GF-D8 (cell line): ENCODE results near the gene ANKRD40CL.

Experiments
- DNase-seq: peaks from one replicate; lab custom pipeline; 2025; lab: John Stamatoyannopoulos, UW

Gene ANKRD40CL

DNA sequence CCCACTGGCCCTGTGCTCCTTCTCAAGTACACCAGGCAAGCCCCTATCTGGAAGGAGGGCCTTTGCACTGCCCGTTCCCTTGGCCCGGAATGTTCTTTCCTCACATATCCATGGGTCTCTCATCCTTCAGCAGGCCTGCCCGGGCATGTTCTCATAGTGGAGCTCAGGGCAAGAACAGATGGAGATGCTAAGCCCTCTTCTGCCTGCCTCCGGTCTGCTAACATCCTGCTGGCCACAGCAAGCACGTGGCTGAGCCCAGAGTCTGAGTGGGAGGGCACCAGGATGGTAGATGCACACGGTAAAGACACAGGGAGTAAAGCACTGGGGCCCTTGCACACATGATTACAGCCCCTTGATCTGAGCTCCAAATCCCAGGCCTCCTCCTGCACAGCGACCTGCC is 19.8 kb upstream of the ANKRD40CL start:
- no peak for DNase-seq

DNA sequence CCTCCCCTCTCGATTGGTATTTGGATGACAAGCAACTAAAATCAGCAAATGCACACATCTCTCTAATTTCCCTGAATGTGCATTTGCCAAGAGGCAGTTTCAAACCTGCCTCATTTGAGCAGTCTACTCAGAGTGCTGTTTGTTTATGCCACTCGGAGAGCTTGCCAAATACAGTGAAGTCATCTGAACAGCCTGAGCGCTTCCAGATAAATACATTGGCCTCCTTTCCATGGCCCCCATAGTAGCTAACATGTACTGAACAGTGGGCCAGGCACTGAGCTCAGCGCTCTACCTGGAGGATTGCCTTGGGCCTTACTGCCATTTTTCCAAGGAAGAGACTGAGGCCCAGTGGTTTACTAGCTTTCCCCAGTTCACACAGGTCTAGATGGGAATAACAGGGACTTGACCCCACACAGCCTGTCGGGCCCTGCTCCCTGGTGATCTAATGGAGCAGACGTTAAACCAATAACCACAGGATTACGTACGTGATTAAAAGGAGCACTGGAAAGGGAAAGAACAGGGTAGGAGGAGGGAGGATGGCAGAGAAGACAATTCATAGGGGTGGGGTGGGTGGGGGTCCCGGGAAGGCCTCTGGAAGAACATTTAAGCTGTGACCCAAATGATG is 18.7 kb upstream of the ANKRD40CL start:
- DNase-seq: no peak

DNA sequence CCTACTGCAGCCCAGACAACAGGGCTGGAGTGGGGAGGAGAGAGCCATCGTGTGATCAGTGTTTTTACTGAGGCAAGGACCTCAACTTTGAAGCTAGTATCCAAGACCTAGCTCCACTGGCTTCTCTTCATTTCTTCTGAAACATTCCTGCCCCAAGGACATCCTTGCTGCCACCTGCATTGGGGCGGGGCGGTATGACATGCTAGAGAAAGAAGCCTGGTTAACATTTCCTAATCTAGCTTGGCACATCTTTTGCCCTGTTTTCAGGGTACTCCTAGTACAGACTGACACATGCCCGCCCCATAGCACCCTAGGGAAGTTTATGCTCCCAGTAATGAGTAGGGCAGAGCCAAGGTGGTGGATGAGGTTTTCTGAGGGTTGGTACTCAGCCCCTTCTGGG is 17.8 kb upstream of the ANKRD40CL start:
- no peak for DNase-seq

DNA sequence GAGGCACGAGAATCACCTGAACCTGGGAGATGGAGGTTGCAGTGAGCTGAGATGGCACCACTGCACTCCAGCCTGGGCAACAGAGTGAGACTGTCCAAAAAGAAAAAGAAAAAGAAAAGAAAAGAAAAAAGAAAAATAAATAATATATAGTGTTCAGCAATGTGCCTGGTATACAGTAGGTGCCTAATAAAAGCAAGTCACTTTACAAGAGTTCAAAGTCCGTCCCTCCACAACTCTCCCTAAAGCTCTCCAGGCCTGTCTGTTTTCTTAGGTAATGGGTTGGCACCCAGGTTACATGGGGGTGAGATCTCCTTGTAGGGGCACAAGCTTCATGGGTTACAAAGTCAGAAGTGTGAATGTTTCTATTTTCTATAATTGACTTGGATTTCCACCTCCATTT is 16.6 kb upstream of the ANKRD40CL start:
- no peak for DNase-seq

DNA sequence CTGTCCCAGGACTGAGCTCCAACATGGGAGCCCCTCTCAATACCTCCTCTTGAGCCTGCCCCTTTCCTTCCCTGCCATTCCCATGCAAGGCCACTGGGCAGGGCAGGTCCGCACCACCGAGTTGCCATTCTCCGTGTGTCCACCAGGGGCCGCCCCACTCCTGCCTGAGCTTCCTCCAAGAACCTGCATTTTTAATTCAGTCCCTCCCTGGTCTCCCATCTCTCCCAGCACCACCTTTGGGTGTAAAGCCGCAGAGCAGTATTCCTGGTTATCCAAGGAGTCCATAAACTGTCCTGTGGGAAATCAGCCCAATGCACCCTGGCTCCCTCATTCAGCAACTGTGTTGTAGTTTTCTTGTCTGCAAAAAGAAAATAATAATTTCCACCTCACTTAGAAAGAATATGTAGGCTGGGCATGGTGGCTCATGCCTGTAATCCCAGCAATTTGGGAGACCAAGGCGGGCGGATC is 15.9 kb upstream of the ANKRD40CL start:
- peak; percentile 12 for DNase-seq

DNA sequence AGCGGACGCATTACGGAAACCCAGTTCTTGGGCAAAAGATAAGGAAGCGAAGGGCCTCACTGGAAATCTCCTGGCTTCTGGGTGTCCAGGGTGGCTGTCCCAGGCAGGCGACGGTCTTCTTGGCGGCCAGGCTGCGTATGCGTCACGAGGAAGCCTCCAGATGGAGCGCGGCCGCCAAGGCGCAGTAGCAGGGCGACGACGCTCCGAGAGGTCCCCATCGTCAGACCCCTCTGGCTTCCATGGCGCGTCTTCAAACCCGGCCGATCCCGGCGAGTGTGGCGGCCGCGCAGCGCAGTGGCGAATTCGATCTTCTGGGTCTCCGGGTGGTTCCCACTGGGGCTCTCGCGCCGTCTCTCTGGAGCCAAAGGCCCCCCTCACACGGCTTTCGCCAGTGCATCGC is 13.8 kb upstream of the ANKRD40CL start:
- DNase-seq: no peak

DNA sequence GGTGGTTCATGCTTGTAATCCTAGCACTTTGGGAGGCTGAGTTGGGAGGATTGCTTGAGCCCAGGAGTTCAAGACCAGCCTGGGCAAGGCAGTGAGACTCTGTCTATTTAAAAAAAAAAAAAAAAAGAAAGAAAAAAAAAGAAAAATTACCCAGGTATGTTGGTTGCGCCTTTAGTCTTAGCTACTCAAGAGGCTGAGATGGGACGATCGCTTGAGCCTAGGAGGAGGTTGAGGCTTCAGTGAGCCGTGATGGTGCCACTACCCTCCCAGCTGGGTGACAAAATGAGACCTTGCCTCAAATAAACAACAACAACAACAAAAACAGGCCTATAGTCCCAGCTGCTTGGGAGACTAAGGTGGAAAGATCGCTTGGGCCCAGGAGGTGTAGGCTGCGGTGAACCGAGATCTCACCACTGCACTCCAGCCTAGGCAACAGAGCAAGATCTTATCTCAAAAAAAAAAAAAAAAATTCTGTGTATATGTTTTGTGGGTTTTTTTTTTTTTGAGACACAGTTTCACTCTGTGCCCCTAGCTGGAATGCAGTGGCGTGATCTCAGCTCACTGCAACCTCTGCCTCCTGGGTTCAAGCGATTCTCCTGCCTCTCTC is 12.5 kb upstream of the ANKRD40CL start:
- DNase-seq: no peak

DNA sequence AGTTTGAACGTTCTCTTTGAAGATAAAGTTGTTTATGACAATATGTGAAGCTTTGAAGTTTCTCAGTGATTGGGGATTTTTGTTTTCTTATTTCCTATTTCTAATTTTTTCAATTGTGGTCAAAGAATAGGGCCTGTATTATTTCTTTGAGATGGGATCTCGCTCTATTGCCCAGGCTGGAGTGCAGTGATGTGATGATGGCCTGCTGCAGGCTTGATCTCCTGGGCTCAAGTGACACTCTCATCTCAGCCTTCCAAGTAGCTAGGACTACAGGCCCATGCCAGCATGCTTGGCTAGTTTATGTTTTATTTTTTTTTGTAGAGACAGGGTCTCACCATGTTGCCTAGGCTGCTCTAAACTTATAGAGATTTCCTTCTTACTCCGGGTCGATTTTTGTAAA is 11.7 kb upstream of the ANKRD40CL start:
- no peak for DNase-seq

DNA sequence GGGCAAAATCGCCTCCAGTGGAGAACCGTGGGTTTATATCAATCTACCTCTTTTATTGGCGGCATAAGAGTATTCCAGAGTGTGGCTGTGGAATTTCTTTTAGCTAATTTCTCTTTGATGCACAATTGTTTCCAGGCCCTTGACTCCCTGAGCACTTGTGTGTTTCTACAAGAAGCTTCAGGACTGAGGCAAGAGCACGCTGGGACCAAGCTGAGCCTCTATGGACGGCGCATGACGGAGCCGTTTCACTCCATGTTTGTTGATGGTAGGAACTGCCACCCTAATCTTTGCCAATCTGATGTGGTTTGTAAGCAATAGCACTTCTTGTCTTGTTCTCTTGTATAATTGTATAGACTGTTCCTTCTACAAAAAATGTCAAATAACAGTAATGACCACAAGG is 11.2 kb upstream of the ANKRD40CL start:
- no peak for DNase-seq

DNA sequence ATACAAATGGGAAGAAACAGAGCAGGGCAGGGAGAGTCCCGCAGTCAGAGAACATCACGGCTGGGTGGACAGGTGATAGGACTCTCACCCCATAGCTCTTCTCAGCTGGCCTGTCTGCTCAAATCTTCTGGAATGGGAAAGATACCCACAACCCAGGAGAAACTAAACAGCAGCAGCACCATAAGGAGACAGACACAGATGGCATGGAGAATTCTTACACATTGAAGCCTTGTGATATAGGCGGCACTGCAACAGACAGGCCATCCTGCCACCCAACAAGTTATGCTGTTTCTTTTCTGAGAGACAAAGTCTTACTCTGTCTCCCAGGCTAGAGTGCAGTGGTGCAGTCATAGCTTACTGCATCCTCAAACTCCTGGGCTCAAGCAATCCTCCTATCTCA is 8.6 kb upstream of the ANKRD40CL start:
- DNase-seq: no peak

DNA sequence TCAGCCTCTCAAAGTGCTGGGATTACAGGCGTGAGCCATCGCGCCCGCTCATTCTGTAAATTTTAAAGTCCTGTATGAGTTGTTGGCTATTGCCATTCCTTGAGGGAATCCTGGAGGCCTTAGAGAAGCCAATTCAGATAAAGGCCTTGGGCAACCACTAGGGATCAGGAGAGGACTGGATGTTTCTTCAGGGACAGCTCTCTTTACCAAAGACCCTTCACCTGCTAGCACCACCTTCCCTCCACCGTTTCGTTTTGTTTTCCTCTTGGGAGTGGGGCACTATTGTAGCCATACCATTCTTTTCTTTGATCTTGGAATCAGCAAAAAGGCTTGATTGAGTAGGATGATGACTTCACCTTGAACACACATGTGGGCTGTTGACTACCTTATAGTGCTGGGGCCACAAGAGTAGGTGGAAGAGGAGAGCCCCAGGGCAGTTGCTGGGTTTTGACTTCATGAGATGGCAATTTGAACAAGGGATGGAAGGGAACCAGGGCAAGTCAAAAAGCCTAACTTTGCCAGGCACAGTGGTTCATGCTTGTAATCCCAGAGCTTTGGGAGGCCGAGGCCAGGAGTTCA is 7.0 kb upstream of the ANKRD40CL start:
- DNase-seq: no peak

DNA sequence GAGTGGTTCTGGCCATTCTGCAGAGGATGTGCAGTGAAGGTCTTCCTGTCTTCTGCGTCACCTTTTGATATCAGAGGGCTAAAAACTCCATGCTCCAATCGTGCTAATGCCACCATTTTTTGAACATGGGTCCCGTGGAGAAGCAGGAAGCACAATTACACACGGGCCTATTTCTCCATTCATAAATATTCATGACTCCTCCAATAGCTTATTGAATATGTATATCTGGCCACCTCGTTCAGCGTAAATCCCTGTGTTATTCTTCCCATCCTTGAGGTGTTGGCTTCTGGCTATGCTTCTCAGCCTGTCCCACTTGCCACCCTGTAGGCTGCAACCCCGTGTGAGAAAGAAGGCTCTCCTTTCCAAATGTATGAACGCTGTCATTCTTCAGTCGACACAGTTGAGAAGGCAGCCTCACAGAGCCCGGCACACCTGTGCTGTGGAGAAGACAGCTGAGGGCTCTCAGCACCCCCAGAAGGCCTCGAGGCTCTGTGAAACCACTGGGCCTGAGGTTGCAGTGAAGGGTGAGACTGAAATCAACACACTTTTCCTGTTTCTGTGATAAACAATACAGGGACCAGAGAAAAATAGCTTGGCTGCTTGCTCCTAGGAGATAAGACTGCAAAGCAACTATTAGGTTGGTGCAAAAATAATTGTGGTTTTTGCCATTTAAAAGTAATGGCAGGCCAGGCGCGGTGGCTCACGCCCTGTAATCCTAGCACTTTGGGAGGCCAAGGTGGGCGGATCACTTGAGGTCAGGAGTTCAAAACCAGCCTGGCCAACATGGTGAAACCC is 4.9 kb upstream of the ANKRD40CL start:
- no peak for DNase-seq

DNA sequence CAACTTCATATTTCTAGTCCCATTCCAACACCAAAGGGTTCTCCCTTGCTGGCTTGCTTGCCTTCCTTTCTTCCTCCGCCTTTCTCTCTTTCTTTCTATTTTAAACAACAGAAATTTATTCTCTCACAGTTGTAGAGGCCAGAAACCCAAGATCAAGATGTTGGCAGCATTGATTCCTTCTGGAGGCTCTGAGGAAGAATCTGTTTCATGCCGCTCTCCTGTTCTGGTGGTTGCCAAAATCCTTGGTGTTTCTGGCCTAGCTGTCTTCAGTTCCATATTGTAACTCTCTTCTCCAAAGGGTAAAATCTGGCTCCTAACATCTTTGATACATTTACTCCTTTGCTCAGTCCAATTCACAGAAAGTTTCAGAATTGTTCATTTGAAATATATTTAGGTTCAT is 3.0 kb upstream of the ANKRD40CL start:
- no peak for DNase-seq

DNA sequence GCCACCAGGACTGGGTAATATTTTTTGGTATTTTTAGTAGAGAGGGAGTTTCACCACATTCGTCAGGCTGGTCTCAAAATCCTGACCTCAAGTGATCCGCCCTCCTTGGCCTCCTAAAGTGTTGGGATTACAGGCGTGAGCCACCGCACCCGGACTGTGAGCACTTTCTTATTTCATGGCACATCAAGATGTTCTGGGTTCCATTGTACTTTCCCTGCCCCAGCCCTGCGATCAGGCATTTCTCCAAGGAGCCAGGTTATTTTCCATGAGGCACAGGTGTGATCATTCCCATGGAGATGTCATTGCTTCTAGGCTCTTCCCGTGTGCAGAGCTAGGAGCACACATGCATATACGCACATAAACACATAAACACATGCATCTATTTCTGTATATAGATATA is 2.6 kb upstream of the ANKRD40CL start:
- no peak for DNase-seq

DNA sequence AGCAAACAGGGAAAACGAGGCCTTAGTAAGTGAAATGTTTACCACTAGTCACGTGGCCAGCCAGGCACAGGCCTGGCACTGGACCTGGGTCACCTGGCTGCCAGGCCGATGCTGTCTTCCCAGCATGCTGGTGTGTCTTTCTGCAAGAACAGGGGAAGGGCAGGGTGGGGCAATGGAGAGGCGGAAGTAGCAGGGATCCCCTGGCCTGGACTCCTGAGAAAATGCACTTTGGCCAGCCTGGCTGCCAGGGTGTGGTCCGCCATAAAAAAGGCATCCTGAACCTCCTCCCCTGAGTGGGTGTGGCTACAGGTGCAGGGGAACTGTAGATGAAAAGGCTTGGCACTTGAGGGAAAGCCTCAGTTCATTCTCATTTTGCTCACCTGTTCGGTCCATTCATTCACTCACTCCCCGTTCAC is 1.0 kb upstream of the ANKRD40CL start:
- DNase-seq: no peak

DNA sequence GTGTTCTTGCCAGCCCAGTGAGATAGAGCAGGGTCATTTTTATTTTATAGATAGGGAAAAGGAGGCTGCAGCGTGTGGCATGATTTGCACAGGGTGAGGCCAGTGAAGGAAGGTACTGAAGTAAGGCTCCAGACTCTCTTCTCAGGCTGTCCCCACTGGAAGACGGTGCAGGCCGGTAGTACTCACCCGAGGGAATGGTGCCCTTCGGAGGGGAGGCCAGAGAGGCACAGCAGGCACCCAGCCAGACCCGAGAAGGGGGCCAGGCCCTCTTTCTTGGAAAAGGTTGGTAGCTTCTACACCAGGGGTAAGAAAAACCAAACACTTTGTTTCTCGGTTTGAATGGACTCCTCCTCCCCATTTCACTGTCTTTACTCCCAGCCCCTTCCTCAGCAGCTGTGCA is 288 bp downstream of the ANKRD40CL start:
- DNase-seq: no peak

DNA sequence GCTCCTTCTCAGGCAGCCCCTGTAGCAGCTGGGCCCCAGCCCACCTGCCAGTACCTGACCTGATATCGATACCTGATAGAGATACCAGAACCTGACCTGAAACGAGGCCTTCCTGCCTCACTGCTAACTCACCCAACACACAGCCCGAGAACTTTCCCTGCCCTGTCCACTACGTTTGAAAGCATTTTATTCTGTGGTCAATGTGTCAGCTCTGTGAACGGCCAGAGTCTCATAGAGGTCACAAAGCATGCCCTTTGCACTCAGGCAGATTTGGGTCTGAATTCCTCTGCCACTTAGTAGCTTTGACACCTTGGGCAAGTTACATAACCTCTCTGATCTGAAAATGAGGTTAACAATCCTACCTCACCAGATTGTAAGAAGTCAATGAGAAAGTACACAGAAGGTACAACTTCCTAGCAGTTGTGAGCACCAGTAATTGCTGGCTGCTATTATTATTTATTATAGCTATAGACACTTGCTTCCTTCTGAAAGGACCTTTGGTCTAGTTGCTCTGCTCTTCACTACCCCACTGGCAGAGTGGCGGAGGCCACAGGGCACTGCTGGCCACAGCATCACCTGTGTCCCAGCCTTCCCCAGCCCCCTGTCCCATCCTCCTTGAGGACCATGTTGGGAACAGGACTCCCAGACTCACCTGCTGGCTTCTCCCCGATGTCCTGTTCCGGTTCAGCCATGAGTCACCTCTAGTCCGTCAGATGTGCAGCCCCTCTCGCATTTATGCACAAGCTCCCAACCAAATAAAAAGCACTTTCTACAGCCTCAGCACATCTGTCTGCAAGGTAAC is 895 bp downstream of the ANKRD40CL start:
- no peak for DNase-seq

DNA sequence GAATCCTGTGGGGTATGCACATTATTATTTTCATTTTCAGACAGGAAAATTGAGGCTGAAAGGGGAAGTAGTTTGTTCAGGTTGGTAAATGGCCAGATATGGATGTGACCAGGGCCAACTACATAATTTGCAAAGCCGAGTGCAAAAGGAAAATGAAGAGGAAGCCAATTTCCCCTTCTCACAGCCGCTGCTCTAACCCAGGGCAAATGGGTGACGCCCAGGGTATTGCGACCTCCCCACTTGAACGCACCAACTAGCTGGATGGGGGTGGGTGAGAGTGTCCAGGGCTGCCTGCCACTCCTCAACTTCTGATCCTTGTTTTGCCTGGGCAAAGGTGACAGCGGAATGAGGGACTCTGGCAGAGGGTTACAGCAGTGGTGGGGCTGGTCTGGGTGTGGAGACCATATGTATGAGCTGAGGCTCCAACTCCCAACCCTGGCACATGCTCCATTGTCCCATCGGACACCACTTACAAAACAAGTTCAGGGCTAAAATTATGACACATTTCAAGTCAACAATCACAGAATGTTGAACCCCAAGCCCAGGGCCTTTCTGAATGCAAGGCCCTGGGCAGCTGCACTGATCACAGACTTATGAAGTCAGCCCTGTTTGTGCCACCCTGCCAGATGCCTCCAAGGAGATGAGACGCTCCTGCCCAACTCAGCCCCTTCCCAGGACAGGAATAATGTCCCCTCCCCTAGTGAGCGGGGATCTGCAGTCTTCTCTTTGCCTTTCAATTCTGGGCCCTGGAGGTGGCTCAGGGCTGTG is 1.7 kb downstream of the ANKRD40CL start:
- peak; percentile 31 for DNase-seq

DNA sequence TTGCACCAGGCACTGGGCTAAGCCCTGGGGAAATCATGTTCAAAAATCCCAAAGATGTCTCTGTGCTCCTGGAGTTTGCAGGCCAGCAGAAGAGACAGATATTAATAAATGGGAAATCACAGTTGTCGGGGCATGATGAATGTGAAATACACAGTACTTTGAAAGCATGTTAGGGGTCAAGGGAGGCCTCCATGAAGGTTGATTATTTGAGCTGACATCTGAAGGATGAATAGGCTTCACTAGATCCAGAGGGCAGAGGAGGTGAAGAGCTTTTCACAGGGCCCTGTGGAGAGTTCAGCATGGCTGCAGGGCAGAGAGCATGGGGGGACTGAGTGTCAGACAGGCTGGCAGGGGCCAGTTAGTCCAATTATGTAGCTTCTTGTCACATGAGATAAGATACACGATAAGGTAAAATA is 2.6 kb downstream of the ANKRD40CL start:
- DNase-seq: no peak

DNA sequence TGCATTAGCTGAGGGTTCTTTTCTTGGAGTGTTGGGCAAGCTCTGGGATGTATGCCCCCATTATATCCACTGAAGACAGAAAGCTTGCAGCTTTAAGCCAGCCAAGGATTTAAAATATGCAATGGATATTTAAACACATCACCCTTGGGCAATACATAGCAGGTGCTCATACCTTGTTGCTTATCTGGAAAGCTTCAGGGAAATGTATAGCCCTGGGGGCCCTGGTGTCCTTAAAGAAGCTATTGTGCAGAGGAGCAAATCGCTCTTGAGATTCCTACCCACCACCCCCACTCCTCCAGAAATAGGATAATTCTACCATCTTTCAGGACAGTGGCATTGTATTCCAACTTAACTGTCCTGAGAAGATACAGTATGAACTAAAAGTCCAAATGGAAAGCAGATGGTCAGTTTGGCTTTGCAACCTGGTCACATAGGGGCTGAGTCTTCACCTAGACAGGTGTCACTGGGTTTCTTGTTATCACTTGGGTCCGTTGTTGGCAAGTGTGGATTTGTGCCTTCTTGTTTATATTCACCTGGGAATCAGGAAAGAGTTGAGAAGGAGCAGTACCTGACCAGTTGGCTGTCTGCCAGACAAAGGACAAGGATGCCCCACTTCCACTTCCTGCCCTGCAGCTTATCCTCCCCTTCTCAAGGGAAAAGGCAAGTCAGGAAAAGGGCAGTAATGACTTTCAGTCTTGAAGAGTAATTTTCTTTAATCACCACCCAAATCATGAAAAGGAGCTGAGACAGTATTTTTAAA is 3.4 kb downstream of the ANKRD40CL start:
- no peak for DNase-seq

DNA sequence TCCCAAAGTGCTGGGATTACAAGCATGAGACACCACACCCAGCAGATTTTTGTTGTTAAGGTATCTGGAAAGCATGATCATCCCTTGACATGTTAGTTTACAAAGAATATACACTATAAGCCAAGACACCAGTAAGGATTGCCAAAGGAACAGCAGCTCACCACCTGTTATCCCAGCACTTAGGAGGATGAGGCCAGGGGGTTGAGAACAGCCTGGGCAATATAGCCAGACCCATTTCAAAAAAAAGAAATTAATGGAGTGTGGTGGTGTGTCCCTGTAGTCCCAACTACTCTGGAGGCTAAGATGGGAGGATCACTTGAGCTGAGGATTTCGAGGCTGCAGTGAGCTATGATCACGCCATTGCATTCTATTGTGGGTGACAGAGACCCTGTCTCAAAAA is 5.1 kb downstream of the ANKRD40CL start:
- no peak for DNase-seq
